H9 (cell line): ENCODE data around the gene IQCF2. TPM values are rescaled to one million over a fixed set of nuclear protein-coding genes. Genes with fewer than 3 reads are reported as not detected.

Experiments
- DNase-seq: peaks from one replicate; pipeline ENCODE4 v3.0.0-alpha.2; 2017
- H2AFZ ChIP-seq: one replicate; pipeline ENCODE4 v1.6.1; 2013; ENCODE audit warnings: mild to moderate bottlenecking, low read length, control low read depth, moderate library complexity
- H2AK5ac ChIP-seq: 2 replicates; pipeline ENCODE4 v1.6.1; 2013; ENCODE audit warnings: low read length, control low read depth, mixed read lengths; ENCODE audit not compliant: insufficient read length
- H2BK120ac ChIP-seq: one replicate; pipeline ENCODE4 v1.6.1; 2013; ENCODE audit warnings: low read depth, mild to moderate bottlenecking, low read length, control low read depth, inconsistent platforms; ENCODE audit not compliant: poor library complexity, severe bottlenecking
- H2BK12ac ChIP-seq: 2 replicates; pipeline ENCODE4 v1.6.1; 2013; ENCODE audit warnings: low read length, control low read depth, mixed read lengths, low read depth; ENCODE audit not compliant: insufficient read length
- H2BK15ac ChIP-seq: 2 replicates; pipeline ENCODE4 v1.6.1; 2013; ENCODE audit warnings: low read depth, low read length, control low read depth
- H2BK20ac ChIP-seq: one replicate; pipeline ENCODE4 v1.6.1; 2013; ENCODE audit warnings: low read depth, mild to moderate bottlenecking, low read length, control low read depth, inconsistent platforms; ENCODE audit not compliant: poor library complexity, severe bottlenecking
- H2BK5ac ChIP-seq: 2 replicates; pipeline ENCODE4 v1.6.1; 2013; ENCODE audit warnings: low read length, control low read depth, mixed read lengths; ENCODE audit not compliant: insufficient read length
- H3K14ac ChIP-seq: 2 replicates; pipeline ENCODE4 v1.6.1; 2013; ENCODE audit warnings: low read length, control low read depth; ENCODE audit not compliant: insufficient read depth
- H3K18ac ChIP-seq: 2 replicates; pipeline ENCODE4 v1.6.1; 2013; ENCODE audit warnings: low read depth, mild to moderate bottlenecking, mixed read lengths, low read length, control low read depth; ENCODE audit not compliant: insufficient read length
- H3K23ac ChIP-seq: 2 replicates; pipeline ENCODE4 v1.6.1; 2013; ENCODE audit warnings: low read length, control low read depth, mixed read lengths, low read depth; ENCODE audit not compliant: insufficient read length
- H3K23me2 ChIP-seq: 2 replicates; pipeline ENCODE4 v1.6.1; 2013; ENCODE audit warnings: low read depth, mild to moderate bottlenecking, mixed read lengths, low read length, control low read depth; ENCODE audit not compliant: insufficient read length, poor library complexity, severe bottlenecking
- H3K27ac ChIP-seq: 2 replicates; pipeline ENCODE4 v1.5.1; 2013; ENCODE audit warnings: low read length, control low read depth, mixed read lengths, low read depth; ENCODE audit not compliant: insufficient read length
- H3K27me3 ChIP-seq: 2 replicates; pipeline ENCODE4 v1.6.1; 2013; ENCODE audit warnings: low read length, control low read depth, inconsistent platforms; ENCODE audit not compliant: insufficient read depth
- H3K4ac ChIP-seq: 2 replicates; pipeline ENCODE4 v1.6.1; 2013; ENCODE audit warnings: low read depth, mild to moderate bottlenecking, control low read depth, inconsistent platforms, low read length, moderate library complexity
- H3K4me1 ChIP-seq: 2 replicates; pipeline ENCODE4 v1.6.1; 2013; ENCODE audit warnings: low read length, control low read depth, inconsistent platforms; ENCODE audit not compliant: insufficient read depth
- H3K4me2 ChIP-seq: 2 replicates; pipeline ENCODE4 v1.6.1; 2013; ENCODE audit warnings: low read length, control low read depth, mixed read lengths; ENCODE audit not compliant: insufficient read length, insufficient read depth
- H3K56ac ChIP-seq: 2 replicates; pipeline ENCODE4 v1.6.1; 2013; ENCODE audit warnings: low read depth, mild to moderate bottlenecking, mixed read lengths, low read length, control low read depth; ENCODE audit not compliant: insufficient read length
- H3K79me1 ChIP-seq: 2 replicates; pipeline ENCODE4 v1.6.1; 2013; ENCODE audit warnings: low read depth, mild to moderate bottlenecking, moderate library complexity, low read length, control low read depth, inconsistent platforms; ENCODE audit not compliant: insufficient read depth, poor library complexity, severe bottlenecking
- H3K79me2 ChIP-seq: 2 replicates; pipeline ENCODE4 v1.6.1; 2013; ENCODE audit warnings: low read length, control low read depth, inconsistent platforms; ENCODE audit not compliant: insufficient read depth
- H3K9ac ChIP-seq: 2 replicates; pipeline ENCODE4 v1.6.1; 2013; ENCODE audit warnings: low read length, control low read depth, mixed read lengths; ENCODE audit not compliant: insufficient read length; ENCODE audit errors: extremely low read depth
- H3K9me3 ChIP-seq: one replicate; pipeline ENCODE4 v1.6.1; 2013; ENCODE audit warnings: low read depth, low read length, inconsistent platforms; ENCODE audit not compliant: control insufficient read depth
- H3T11ph ChIP-seq: one replicate; pipeline ENCODE4 v1.6.1; 2013; ENCODE audit warnings: mild to moderate bottlenecking, low read length, control low read depth, inconsistent platforms
- H4K20me1 ChIP-seq: one replicate; pipeline ENCODE4 v1.6.1; 2013; ENCODE audit not compliant: control insufficient read depth, insufficient read length, insufficient read depth
- H4K5ac ChIP-seq: 2 replicates; pipeline ENCODE4 v1.6.1; 2013; ENCODE audit warnings: low read depth, mild to moderate bottlenecking, mixed read lengths, low read length, control low read depth; ENCODE audit not compliant: insufficient read length
- H4K8ac ChIP-seq: replicated peaks from 2 replicates; pipeline ENCODE4 v1.6.1; 2013; ENCODE audit warnings: low read length, control low read depth, mixed read lengths, low read depth; ENCODE audit not compliant: insufficient read length
- H4K91ac ChIP-seq: 2 replicates; pipeline ENCODE4 v1.6.1; 2013; ENCODE audit warnings: low read depth, mild to moderate bottlenecking, moderate library complexity, mixed read lengths, low read length, control low read depth; ENCODE audit not compliant: insufficient read length
- H3K27ac Mint-ChIP-seq, 3 experiments: 2 replicates in 2 of 3; 3 replicates in 1 of 3; pipeline ENCODE4 v1.8.0; 2020 to 2021; ENCODE audit warnings: mixed read lengths in 3 of 3, mild to moderate bottlenecking in 1 of 3, moderate library complexity in 1 of 3
- H3K27me3 Mint-ChIP-seq: 2 replicates; pipeline ENCODE4 v1.8.0; 2021; ENCODE audit warnings: low read depth, mild to moderate bottlenecking, moderate library complexity, mixed read lengths
- H3K36me3 Mint-ChIP-seq, 3 experiments: 2 replicates in 2 of 3; 3 replicates in 1 of 3; pipeline ENCODE4 v1.8.0; 2020 to 2021; ENCODE audit warnings: low read depth in 3 of 3, mixed read lengths in 3 of 3; ENCODE audit not compliant: insufficient read depth in 1 of 3
- H3K4me1 Mint-ChIP-seq, 2 experiments: 2 replicates each; pipeline ENCODE4 v1.8.0; 2020; ENCODE audit warnings: mixed read lengths in 2 of 2
- H3K4me3 Mint-ChIP-seq, 2 experiments: 2 replicates in 1 of 2; 3 replicates in 1 of 2; pipeline ENCODE4 v1.8.0; 2020 to 2021; ENCODE audit warnings: mild to moderate bottlenecking in 2 of 2, mixed read lengths in 2 of 2, moderate library complexity in 1 of 2
- H3K9me3 Mint-ChIP-seq, 2 experiments: 2 replicates in 1 of 2; 3 replicates in 1 of 2; pipeline ENCODE4 v1.8.0; 2020; ENCODE audit warnings: mild to moderate bottlenecking in 2 of 2, mixed read lengths in 2 of 2, moderate library complexity in 1 of 2
- CTCF ChIP-seq: fragments of 200-600 bp; sonication (generic); conservative IDR thresholded peaks from 3 replicates; pipeline ENCODE4 v1.8.0; 2021; ENCODE audit warnings: antibody characterized with exemption, mild to moderate bottlenecking
- WGBS: extraction: QIAGEN DNeasy Blood & Tissue Kit; methylation state at CpG from one replicate; pipeline ENCODE4 v1.1.7; 2013; ENCODE audit warnings: missing lambda C conversion rate, low lambda C conversion rate, mixed read lengths; ENCODE audit not compliant: insufficient read length; ENCODE audit errors: extremely low coverage; 5-methylcytosine and 5-hydroxymethylcytosine counted together
- total RNA-seq: library from RNA; stranded (reverse); gene quantifications from 2 replicates; pipeline ENCODE4 v1.2.1, GENCODE V29; 2021

IQCF2 gene
- total RNA-seq, 1 experiment from 2014 or later = not detected

GRCh38 chr3:51836606-51837005, 24.8 kb upstream of the IQCF2 start:
- Histone ChIP-seq H3K9me3 (no peaks in the 10 kb centered on the region), H2AK5ac (no peak overlapping the region), H3K79me1 (no peaks in the 10 kb centered on the region), H3K27ac (no peak overlapping the region), H3K4me1 (no peaks in the 10 kb centered on the region), H2AFZ (no peak overlapping the region), H3K27me3 (no peaks in the 10 kb centered on the region), H2BK12ac (no peak overlapping the region), H3T11ph (no peak overlapping the region), H3K18ac (no peak overlapping the region), H2BK20ac (no peak overlapping the region), H3K4ac (no peak overlapping the region), H2BK120ac (no peak overlapping the region), H3K23ac (no peak overlapping the region), H4K8ac (no peak overlapping the region), H3K23me2 (no peaks in the 10 kb centered on the region), H3K4me2 (no peak overlapping the region), H3K9ac (no peak overlapping the region), H4K91ac (no peak overlapping the region), H4K20me1 (no peaks in the 10 kb centered on the region), H3K79me2 (no peaks in the 10 kb centered on the region), H3K14ac (no peak overlapping the region), H4K5ac (no peak overlapping the region), H3K56ac (no peak overlapping the region), H2BK15ac (no peak overlapping the region), H2BK5ac (no peak overlapping the region)
- Mint-ChIP-seq H3K4me3 (no peak overlapping the region), H3K4me1 (no peaks in the 10 kb centered on the region), H3K27ac (no peak overlapping the region), H3K36me3 (peaks cover 0 to 5% (median 0%) of the 10 kb centered on the region in 3 experiments; a peak in 2 of 7 replicates), H3K27me3 (peaks cover 11% of the 10 kb centered on the region), H3K9me3 (peaks cover 10 to 14% of the 10 kb centered on the region in 2 experiments; a peak in 4 of 5 replicates)
- WGBS = no CpG with 5 or more reads among the region's 5 CpGs
- no peak for TF ChIP-seq CTCF
- DNase-seq = no peak
